GM19239 (cell line): ENCODE data around the gene MSI2.
"Not testable (repeated sequence)": the region's sequence is repeated elsewhere in the genome, so short reads cannot be mapped to it uniquely, and the experiment has no call there.

Experiments
- DNase-seq: peaks from one replicate; pipeline ENCODE4 v3.0.0; 2011; ENCODE audit warnings: low spot score; ENCODE audit not compliant: insufficient read length
- FAIRE-seq: peaks from 2 replicates; lab custom pipeline; 2011; peaks lifted over from hg19 to GRCh38; lab: Jason Lieb, UNC

Gene MSI2

DNA sequence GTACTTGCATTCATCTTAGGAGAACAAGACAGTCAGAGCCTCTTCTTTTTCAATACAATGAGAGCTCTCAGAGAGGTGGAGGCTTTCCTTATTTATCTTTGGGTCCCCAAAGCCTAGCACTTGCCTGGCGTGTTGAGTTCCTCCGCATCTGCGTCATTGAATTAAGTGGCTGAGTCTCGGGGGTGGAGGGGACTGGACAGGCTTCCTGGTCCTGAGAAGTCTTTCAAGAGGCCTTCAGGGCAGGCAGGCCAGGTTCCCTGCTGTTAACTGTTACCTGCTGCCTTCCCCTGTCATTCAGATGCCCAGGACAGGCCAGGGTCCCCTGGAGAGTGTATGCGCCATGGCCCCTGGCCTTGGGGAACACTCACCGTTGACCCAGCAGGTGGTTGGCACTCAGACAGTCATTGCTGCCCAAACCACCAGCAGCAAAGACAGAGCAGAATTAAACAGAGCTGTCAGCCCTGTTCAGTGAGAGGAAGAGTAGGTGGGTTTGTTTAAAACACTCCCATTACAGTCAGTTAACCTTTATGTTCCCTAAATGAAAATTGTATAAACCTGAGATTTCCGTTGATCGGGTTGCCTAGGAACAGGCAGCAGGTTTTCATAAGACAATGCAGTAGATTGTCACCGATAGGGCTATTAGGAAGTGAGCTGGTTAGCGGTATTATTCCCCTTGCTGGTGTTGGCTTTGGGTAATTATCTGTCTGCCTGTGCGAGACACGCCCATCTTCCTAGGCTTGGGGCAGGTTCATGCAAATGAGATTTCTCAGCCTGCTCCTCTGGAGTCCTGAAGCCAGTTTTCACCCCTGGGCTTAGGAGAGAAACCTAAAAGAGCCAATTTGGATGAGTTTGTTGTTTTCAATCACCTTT is 356.1 kb downstream of the MSI2 start:
- no peak for FAIRE-seq
- DNase-seq: no peak

DNA sequence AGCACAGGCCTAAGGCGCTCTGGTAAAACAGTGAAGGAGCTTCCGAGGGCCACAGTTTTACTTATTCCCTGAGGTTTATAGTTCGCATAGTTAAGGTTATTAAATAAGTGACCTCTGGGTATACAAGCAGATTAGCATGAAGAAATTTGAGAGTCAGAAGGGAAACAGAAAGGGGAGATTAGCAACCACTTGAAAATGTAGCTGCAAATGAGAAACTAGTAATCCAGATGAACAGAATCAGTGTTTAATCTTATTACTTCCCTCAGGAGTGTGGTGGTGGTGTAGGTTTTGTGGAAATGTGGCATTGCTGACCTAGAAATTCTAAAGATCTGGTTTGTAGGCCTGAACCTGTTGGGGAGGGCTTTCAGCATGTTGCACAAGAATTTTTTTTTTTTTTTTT is 358.4 kb downstream of the MSI2 start:
- no peak for DNase-seq
- no peak for FAIRE-seq

DNA sequence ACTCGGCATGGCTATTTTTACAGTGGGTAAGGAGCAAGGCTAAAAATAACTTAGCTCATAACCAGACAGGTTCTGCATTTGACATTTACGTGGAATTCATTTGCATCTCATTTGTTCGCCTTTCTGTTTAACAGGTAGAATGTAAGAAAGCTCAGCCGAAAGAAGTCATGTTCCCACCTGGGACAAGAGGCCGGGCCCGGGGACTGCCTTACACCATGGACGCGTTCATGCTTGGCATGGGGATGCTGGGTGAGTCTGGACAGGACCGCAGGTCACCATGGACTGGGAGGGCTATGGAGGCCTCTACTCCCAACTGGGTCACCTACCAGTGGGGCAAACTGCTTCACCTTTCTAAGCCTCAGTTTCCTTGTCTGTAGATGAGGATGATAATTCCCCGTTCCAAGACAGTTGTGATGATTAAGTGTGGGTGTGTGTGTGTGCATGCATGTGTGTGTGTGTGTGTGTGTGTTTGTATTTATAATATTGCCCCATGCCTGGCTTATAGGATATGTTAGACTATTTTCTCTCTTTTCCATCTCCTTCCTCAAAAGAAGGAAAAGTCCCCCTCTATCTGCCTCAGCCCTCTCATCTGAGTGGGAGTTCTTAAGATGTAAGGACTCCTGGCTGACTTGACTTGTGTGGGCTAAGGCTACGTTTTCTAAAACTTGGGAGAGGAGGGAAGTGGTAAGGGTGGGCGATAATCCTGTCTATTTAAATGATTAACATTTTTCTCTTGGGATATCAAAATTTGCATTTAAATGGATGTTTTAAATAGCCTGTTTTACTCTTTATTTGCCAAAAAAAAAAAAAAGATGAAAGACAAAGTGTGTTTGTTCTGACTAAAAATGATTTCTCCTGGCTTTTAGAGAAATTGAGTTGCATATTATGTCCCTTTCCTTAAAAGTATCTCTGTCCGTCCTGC is 359.8 kb downstream of the MSI2 start:
- no peak for DNase-seq
- no peak for FAIRE-seq

DNA sequence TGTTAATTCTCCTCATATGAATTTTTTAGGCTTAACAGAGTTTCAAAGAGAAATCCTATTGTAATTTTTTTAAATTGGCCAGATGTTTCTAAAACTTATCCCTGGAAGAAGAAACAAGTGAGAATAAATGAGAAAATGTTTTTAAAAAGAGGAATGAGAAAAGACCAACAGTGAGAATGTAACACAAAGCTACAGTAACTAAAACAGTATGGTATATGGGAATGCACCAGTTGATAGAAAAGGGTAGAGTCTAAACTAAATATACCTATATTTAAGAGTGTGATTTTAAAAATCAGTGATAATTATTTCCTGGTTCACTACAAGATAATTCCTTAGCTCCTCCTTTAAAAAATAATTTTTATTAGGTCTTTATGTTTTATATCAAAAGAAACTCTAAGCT is 360.9 kb downstream of the MSI2 start:
- DNase-seq: no peak
- no peak for FAIRE-seq

DNA sequence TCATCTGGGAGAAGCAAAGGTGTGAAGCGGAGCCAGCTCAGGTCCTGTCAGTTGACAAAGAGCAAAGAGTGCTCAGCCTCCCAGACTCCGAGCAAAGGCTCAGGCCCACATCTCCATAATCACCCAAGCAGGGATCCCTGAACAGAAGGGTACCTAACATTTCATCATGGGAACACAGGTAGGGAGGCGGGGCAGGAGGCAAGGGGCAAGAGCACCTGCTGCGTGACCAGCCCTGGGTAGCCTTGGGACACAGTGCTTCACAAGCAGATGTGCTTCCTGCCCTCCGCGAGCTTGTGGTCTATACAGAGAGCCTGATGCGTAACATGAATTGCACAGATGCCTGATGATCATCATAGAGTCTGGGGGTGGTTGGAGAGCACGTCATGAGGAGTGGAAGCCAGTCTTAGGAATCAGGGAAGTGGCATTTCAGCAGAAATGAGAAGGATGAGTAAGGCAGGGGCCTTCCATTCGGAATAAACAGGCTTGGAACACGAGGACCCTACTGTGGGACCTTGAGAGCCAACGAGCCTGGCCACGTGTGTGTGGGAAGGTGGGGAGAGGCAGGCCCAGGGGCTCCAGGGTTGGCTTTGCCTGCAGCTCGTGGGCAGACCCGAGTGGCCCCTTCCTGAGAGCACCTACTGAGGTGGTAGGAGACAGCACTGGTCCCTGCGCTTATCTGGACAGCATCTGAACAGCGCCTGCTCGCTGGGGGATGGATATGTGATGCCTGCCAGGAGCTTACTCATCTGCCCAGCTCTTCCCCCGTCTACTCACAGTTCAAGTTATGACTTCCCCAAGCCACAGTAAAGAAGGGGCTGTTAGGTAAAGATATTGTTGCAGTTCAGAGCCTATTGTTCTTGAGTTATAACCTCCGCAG is 363.0 kb downstream of the MSI2 start:
- FAIRE-seq (no peak), DNase-seq (no peak)

DNA sequence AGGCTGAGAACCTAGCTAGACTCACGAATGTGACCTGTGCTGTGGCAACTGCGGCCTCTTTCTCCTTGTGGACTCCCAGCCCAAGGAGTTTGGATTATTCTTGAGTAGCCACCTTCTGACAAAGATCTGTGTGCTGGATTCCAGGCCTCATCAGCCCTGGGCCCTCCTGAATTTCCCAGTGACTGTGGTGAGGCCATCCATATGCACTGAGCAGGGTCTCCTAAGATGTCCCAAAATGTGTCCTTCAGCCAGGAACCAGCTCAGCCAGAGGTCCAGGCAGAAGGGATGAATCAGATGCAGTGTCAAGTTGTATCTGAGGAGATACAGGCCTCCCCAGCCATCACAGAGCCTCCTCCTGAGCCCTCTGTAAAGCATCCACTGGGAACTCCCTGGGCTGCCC is 364.3 kb downstream of the MSI2 start:
- no peak for DNase-seq
- no peak for FAIRE-seq

DNA sequence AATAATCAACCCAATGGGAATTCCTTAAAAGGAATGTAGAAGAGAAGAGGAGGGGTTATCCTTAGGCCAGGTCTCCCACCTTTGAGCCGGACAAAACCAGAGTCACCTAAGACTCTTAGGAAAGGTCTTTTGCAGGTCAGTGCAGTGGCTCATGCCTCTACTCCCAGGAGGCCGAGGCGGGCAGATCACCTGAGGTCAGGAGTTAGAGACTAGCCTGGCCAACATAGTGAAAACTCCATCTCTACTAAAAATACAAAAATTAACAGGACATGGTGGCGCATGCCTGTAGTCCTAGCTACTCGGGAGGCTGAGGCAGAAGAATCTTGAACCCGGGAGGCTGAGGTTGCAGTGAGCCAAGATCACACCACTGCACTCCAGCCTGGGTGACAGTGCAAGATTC is 365.5 kb downstream of the MSI2 start:
- FAIRE-seq, DNase-seq: not testable (repeated sequence)

DNA sequence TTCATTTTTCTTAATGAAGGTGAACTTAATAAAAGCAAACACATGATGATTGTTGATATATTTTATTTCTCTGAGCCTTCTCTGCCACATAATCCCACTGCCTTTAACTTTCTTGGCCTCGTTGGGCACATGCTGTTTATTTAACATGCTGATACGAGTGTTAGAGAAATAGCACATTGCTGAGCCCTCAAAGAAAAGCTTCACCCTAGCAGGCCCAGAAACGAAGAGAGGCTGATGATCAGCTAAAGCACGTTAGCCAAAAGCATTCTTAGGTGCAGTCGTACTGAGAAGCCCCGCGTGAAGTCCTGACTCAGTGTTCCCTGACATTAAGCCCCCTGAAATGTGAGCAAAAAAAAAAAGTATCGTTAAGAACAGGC is 366.0 kb downstream of the MSI2 start:
- DNase-seq (no peak), FAIRE-seq (no peak)

DNA sequence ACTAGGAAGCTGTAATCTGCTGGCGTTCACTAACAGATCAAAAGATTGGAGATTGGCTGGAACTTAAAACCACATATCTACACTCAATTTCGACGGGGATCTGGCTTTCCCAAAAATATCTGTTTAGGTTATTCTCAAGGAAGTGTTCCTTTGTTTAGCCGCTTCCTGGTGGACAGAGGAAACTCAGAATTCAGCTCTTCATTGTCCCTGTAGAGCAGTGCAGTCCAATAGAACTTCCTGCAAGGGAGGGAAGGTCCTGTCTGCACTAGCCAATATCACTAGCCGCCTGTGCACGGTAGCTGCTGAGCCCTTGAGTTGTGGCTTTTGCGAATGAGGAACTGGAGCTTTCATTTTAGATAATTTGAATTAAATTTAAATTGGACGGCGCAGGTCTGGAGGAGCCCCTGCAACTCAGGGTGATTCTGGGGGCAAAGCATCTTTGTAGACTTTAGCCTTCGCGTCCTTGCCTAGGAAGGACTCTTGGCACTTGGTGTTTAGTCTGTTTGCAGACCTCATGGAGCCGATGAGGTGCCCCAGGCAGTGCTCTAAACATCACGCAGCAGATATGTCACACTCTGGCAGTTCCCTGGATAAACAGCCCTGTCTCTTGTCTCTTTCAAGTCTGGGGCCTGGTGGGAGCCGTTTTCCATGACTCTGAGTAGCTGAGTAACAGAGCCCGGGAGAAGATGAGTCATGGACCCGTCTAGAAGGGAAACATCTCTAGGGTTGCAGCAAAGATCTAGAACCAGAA is 366.5 kb downstream of the MSI2 start:
- FAIRE-seq: peak; percentile 84

DNA sequence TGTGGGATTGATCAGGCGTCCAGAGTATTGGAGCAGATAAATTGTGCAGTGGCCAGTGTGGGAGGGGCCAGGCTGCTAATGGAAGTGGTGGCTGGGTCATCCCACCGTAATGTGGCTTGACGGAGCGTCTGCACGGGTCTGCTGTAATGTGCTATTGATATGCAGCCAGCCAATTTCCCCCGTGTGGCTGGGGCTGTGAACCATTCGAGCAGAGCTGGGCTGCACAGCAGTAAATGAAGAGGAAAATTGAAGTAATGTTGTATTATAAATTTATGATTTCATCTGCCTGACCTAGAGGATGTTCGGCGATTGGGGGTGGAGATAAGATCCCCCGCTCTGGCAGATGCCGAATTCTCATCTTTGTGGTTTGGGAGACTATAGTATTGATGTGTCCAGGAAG is 367.3 kb downstream of the MSI2 start:
- DNase-seq: no peak
- peak; percentile 88 for FAIRE-seq

More for the DNA sequence above, 366.5 kb downstream of the MSI2 start:
- no peak for DNase-seq

DNA sequence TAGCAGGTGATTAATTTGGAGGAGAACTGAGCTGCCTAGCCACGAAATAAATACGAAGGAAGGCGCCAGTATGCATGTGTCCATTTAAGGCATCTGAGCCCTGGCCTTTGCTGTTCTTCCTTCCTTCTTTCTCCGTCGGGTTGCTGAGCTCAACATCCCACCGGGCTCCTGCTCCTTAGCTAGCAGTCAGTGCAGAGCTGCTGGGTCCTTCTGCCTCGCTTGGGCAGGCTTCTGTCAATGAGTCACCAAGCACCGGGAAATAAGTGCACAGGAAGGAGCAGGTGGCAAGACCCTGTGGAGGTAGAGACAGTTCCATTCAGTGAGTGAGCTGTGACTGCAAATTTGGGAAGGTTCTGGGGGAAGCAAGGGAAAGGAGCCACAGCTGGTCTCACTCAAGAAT is 368.1 kb downstream of the MSI2 start:
- DNase-seq (no peak), FAIRE-seq (peak; percentile 83)

DNA sequence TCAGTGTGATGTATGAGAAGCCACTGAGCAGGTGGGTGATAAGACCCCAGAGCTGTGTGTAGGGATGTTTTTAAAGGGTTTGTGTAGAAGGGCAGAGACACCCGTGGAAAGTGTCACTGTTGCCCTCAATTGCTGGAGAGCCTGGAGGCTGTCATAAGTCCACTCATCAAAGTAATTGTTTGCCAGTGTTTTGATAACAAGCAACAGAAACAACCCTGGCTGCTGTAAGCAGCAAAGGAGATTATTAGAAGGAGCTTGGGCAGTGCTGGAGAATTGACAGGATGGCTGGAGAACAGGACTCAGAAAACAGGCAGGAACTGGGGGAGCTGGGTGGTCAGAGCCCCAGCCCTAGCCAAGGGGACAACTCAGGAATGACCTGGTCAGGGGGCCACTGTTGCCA is 369.2 kb downstream of the MSI2 start:
- FAIRE-seq: no peak
- DNase-seq: no peak

DNA sequence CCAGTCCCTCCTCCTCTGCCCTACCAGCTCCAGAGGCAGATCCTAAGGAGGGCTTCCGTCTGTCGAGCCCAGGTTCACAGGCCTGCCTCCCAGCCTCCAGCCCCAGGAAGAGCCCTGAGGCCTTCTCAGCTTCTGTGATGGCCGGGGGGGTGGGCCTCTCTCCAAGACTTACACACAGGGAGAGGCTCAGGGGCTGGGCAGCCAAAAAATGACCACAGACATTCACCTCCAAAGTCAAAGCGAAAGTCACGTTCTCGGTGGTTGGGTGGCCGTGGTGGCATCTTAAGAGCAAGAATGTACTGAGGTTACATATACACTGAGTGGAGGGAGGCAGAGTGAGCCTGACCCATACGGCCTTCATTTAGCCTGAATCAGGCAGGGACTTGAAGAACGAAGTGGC is 369.6 kb downstream of the MSI2 start:
- no peak for DNase-seq
- no peak for FAIRE-seq

DNA sequence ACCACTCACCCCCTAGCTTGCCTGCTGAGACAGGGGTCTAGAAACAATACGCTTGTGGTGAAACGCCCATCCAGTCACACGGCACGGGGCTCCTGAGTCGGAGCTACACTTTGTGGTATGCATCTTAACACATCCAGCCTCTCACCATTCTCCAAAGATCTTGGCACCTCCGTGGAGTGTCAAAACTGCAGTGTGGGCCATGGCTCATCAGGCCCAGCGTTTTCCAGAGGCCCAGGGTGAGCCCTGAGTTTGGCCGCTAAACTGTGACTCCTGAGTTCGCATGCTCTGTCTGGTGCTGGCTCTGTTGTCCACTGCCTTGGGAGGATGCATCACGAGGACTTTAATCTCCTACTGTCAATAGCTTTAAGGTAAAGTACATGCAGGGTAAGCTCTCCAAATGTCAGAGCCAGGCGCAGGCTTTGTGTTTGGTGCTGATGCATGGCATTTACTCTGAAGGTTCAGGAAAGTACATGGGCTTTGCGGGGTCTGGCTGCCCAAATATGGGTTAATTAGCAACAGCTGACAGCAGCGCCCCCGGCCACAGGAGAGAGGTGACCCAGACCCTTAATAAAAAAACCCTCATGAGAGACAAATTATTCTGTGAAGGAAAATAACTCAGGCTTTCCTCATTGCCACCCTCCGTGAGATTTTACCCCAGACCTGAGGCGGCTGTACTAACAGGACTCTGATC is 370.3 kb downstream of the MSI2 start:
- FAIRE-seq (no peak), DNase-seq (no peak)

DNA sequence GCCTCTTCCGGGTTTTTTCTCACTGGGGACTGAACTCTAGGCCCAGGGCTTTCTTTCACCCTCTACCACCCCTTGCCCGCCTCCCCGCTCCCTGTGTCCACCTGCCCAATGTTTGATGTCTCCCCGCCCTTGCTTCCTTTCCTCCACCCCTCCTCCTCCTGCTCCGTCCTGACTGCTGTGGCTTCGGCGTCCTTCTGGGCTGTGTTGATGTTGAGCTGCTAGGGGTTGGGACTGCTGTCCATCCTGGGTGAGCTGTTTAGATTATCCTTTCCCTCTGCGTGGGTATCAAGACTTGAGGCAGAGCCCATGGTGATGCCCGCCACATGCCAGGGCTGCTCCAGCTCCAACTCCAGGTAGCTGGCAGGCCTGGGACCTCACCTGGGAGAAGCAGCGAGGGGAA is 371.3 kb downstream of the MSI2 start:
- DNase-seq (no peak), FAIRE-seq (no peak)

DNA sequence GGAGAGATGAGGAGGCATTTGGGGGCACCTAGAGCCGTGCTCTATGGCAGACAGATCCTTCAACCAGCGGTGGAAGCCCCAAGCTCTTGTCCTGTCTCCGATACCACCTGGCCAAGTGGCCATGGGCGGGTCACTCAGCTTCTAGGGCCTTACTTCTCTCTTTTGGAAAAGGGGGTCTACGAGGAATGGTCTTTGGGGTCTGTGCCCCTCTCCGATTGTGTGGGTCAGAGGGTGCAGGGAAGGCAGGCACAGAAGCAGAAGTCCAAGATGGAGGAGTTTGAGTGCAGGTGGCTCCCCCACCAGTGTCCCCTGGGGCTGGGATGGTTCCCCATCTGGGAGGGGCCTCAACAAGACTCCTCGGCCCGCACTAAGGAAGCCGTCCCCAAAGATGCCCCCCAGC is 372.1 kb downstream of the MSI2 start:
- no peak for DNase-seq
- no peak for FAIRE-seq

DNA sequence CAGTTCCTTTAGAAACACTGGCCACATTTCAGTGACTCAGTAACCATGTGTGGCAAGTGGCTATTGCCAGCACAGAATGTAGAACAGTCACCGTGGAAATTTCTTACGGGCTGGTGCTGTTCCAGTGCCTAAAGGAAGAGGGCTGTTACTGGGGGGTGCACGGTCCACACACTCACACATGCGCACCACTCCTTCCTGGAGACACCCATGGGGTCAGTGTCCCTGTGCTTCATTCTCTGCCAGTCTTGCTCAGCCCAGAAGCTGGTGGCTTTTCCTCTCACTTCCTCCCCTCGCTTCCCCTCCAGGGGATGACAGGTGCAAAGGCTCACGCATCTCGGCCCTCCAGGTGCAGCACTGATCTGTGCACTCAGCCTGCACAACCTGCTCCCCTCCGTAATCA is 373.1 kb downstream of the MSI2 start:
- FAIRE-seq (peak; percentile 97), DNase-seq (peak; percentile 64)

DNA sequence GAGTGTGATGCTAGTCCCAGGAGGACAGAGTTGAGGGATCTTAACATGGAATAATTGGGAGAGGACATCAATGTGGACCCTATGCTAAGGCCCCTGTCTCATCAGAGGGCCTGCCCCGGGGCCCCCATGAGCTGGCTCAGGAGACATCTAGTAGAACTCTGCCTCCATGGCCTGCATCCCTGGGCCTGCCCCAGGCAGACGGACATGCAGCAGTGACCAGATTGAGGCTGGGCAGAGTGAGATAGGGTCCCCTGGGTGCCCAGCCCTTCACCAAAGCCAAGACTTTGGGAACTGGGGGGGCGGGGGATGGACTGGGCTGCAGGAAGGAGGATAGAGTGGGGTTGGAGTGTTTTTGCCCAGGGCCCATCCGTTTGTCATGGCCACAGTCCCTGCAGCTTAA is 373.6 kb downstream of the MSI2 start:
- FAIRE-seq: peak; percentile 45
- DNase-seq: no peak

DNA sequence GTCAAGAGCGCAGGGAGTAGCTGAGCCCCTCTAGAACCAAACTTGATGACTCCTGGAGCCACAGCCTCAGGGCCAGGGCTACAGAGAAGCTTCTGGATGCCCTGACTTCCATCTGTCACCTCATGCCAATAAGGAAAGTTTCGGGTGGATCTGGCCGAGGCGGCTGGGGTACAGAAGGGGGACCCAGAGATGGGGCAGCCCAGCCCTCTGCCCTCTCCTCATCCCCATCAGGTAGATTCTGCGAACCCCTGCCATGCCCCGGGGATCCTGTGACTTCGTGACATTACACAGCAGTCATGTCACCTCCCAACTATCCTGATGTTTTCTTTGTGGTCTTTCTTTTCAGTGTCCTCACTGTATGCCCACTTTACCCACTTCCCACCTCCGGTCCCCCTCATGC is 374.4 kb downstream of the MSI2 start:
- DNase-seq: no peak
- FAIRE-seq: no peak
